Esophagus muscularis mucosa (tissue), 3 donors: ENCODE data around the gene LRRC14B.

Experiments used
- CTCF ChIP-seq, 3 experiments: fragments of 200-600 bp in 2 of 3; fragments of 450-650 bp in 1 of 3; sonication (generic) in 2 of 3; IDR thresholded peaks; one replicate each; pipeline ENCODE4 v1.5.1; 2017 to 2019; ENCODE audit warnings: antibody characterized with exemption in 3 of 3, mild to moderate bottlenecking in 2 of 3, moderate library complexity in 1 of 3
- POLR2A ChIP-seq: fragments of 450-650 bp; IDR thresholded peaks from one replicate; pipeline ENCODE4 v1.6.1; 2017; ENCODE audit warnings: antibody characterized with exemption, moderate library complexity, mild to moderate bottlenecking, low read depth

- TF ChIP-seq CTCF (IDR thresholded peaks at IDR 0.05) (no peak), POLR2A (no peak)
Measured at GRCh38 chr5:230711-231110, 39.4 kb downstream of the LRRC14B start.
